Lower leg skin (tissue), 3 donors: ENCODE measurements around the gene DGKI.

Experiments
- CTCF ChIP-seq, 3 donors: fragments of 450-650 bp; IDR thresholded peaks; one replicate each; pipeline ENCODE4 v1.5.1; 2016; ENCODE audit warnings: antibody characterized with exemption in 3 of 3, mild to moderate bottlenecking in 3 of 3, moderate library complexity in 2 of 3
- POLR2A ChIP-seq, 2 donors: fragments of 450-650 bp; IDR thresholded peaks; one replicate each; pipeline ENCODE4 v1.6.1; 2016 to 2017; ENCODE audit warnings: antibody characterized with exemption in 2 of 2, mild to moderate bottlenecking in 1 of 2, moderate library complexity in 1 of 2

DNA sequence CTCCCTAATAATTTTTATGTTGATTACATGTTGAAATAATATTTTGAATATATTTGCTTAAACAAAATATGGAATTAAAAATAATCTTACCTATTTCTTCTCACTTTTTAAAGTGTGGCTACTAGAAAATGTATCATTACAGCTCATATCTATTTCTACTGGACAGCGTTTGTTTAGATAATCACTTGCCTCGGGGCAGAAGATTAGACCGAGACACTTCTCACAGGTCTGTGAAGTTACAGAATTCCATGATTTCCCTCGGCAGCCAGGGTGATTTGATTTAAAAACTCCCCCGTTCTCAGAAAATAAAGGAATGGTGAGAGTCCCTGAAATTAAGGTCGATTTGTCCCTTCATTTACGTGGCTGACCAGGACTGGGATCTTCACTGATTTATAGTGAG, 162.5 kb downstream of the DGKI start:
- TF ChIP-seq CTCF (IDR thresholded peaks at IDR 0.05) = no peak
- no peak for TF ChIP-seq POLR2A (IDR thresholded peaks at IDR 0.05)
